ENCODE data around the gene PRR33. TPM values are rescaled to one million over a fixed set of nuclear protein-coding genes. Genes with fewer than 3 reads are reported as not detected.
A peak's percentile ranks its signal among the peaks of the same experiment; 100 is the strongest.

Gene PRR33
- total RNA-seq, 1 donor from 2014 or later = not detected

GRCh38 chr11:1924181-1924580 lies 32.5 kb upstream of the PRR33 start:
- H3K4me1 Mint-ChIP-seq (ENCODE audit: low read depth) = peaks cover 2% of the 10 kb centered on the region
- no peaks in the 10 kb centered on the region for H3K36me3 Mint-ChIP-seq (ENCODE audit: low read depth)
- no peak for TF ChIP-seq CTCF (IDR thresholded peaks at IDR 0.05)
- no peaks in the 10 kb centered on the region for H3K9me3 Mint-ChIP-seq (ENCODE audit: low read depth)
- peak; percentile 68 for DNase-seq (ENCODE audit: low spot score)
- no peak overlapping the region for H3K27ac Mint-ChIP-seq (ENCODE audit: unreplicated experiment)
- no peaks in the 10 kb centered on the region for H3K27me3 Mint-ChIP-seq (ENCODE audit: low read depth)
- no peak overlapping the region for H3K4me3 Mint-ChIP-seq (ENCODE audit: unreplicated experiment)

- no peak overlapping the region for H3K27ac Mint-ChIP-seq (ENCODE audit: unreplicated experiment)
- DNase-seq (ENCODE audit: low spot score) = peak; percentile 47
- H3K4me3 Mint-ChIP-seq (ENCODE audit: unreplicated experiment) = no peak overlapping the region
- no peaks in the 10 kb centered on the region for H3K27me3 Mint-ChIP-seq (ENCODE audit: low read depth)
- H3K9me3 Mint-ChIP-seq (ENCODE audit: low read depth) = no peaks in the 10 kb centered on the region
- H3K4me1 Mint-ChIP-seq (ENCODE audit: low read depth) = peaks cover 2% of the 10 kb centered on the region
- no peaks in the 10 kb centered on the region for H3K36me3 Mint-ChIP-seq (ENCODE audit: low read depth)
- no peak for TF ChIP-seq CTCF (IDR thresholded peaks at IDR 0.05)
These were observed 31.7 kb upstream of the PRR33 start for GRCh38 chr11:1923201-1923956.

GRCh38 chr11:1922481-1923081 lies 30.9 kb upstream of the PRR33 start:
- Mint-ChIP-seq H3K4me3 (ENCODE audit: unreplicated experiment) (no peak overlapping the region), H3K36me3 (ENCODE audit: low read depth) (no peaks in the 10 kb centered on the region), H3K27ac (ENCODE audit: unreplicated experiment) (no peak overlapping the region), H3K4me1 (ENCODE audit: low read depth) (peaks cover 2% of the 10 kb centered on the region), H3K27me3 (ENCODE audit: low read depth) (no peaks in the 10 kb centered on the region), H3K9me3 (ENCODE audit: low read depth) (no peaks in the 10 kb centered on the region)
- no peak for TF ChIP-seq CTCF (IDR thresholded peaks at IDR 0.05)
- DNase-seq (ENCODE audit: low spot score) = peak; percentile 67

- H3K4me1 Mint-ChIP-seq (ENCODE audit: low read depth) = peaks cover 2% of the 10 kb centered on the region
- H3K9me3 Mint-ChIP-seq (ENCODE audit: low read depth) = no peaks in the 10 kb centered on the region
- no peaks in the 10 kb centered on the region for H3K36me3 Mint-ChIP-seq (ENCODE audit: low read depth)
- no peak for TF ChIP-seq CTCF (IDR thresholded peaks at IDR 0.05)
- no peaks in the 10 kb centered on the region for H3K27me3 Mint-ChIP-seq (ENCODE audit: low read depth)
- no peak overlapping the region for H3K4me3 Mint-ChIP-seq (ENCODE audit: unreplicated experiment)
- peak; percentile 75 for DNase-seq (ENCODE audit: low spot score)
- no peak overlapping the region for H3K27ac Mint-ChIP-seq (ENCODE audit: unreplicated experiment)
These were observed 30.0 kb upstream of the PRR33 start for GRCh38 chr11:1921574-1922141.

- DNase-seq (ENCODE audit: low spot score) = peak; percentile 80
- peaks cover 2% of the 10 kb centered on the region for H3K4me1 Mint-ChIP-seq (ENCODE audit: low read depth)
- H3K9me3 Mint-ChIP-seq (ENCODE audit: low read depth) = no peaks in the 10 kb centered on the region
- H3K27me3 Mint-ChIP-seq (ENCODE audit: low read depth) = no peaks in the 10 kb centered on the region
- H3K36me3 Mint-ChIP-seq (ENCODE audit: low read depth) = no peaks in the 10 kb centered on the region
- H3K4me3 Mint-ChIP-seq (ENCODE audit: unreplicated experiment) = no peak overlapping the region
- H3K27ac Mint-ChIP-seq (ENCODE audit: unreplicated experiment) = no peak overlapping the region
- TF ChIP-seq CTCF (IDR thresholded peaks at IDR 0.05) = no peak
These were observed 29.3 kb upstream of the PRR33 start for GRCh38 chr11:1920909-1921573.
